K562 (cell line): ENCODE results near the gene HIVEP3. TPM values are rescaled to one million over a fixed set of nuclear protein-coding genes. Genes with fewer than 3 reads are reported as not detected.

Experiments
- ATAC-seq: fragments of 200-7000 bp; cut with Tn5 transposase; 3 replicates; pipeline ENCODE4 v1.9.1; 2020; ENCODE audit warnings: moderate library complexity
- BruUV-seq: library from RNA; stranded (reverse); fragments of 400-500 nt; replicated peaks from 2 replicates; lab custom pipeline; 2021; lab: Mats Ljungman, UMichigan
- CTCF ChIA-PET: fragments of 300-600 bp; formaldehyde crosslinking; extraction: SDS; loops from one replicate; lab custom pipeline; 2021; ENCODE audit warnings: low intra/inter-chr PET ratio; lab: Yijun Ruan, JAX
- POLR2A ChIA-PET: fragments of 300-600, 350-650 bp; sonication (Branson Sonifier 250); formaldehyde crosslinking; extraction: SDS; loops from one replicate; lab custom pipeline; 2021; ENCODE audit warnings: antibody characterized with exemption, inconsistent platforms; lab: Yijun Ruan, JAX
- DNase-seq, 4 experiments: peaks; one replicate each; pipeline versions ENCODE4 v3.0.0 to v3.0.0-alpha.2; 2011 to 2018; ENCODE audit warnings: low spot score in 3 of 4, mixed read lengths in 3 of 4; ENCODE audit errors: extremely low read depth in 1 of 4
- FAIRE-seq: peaks from 2 replicates; lab custom pipeline; 2011; peaks lifted over from hg19 to GRCh38; lab: Jason Lieb, UNC
- H2AFZ ChIP-seq: 2 replicates; pipeline ENCODE4 v1.6.0; 2011; ENCODE audit warnings: low read depth, low read length, control low read depth, inconsistent platforms
- H3K27ac ChIP-seq: fragments of 200-600 bp; 3 replicates; pipeline ENCODE4 v1.8.0; 2011; ENCODE audit warnings: low read depth, mild to moderate bottlenecking, control low read depth, inconsistent platforms, low read length, moderate library complexity, mixed read lengths; ENCODE audit errors: extremely low read depth
- H3K27me3 ChIP-seq, 2 experiments: fragments of 300-600 bp in 1 of 2; 2 replicates in 1 of 2; 3 replicates in 1 of 2; pipeline versions ENCODE4 v1.6.0 to v1.8.0; 2011; ENCODE audit warnings: inconsistent platforms in 2 of 2, low read length in 2 of 2, mild to moderate bottlenecking in 1 of 2, mixed read lengths in 1 of 2, moderate library complexity in 1 of 2; ENCODE audit not compliant: control insufficient read depth in 2 of 2, insufficient read depth in 2 of 2
- H3K36me3 ChIP-seq: fragments of 300-600 bp; 3 replicates; pipeline ENCODE4 v1.8.0; 2011; ENCODE audit warnings: mild to moderate bottlenecking, low read length, inconsistent platforms; ENCODE audit not compliant: control insufficient read depth, insufficient read depth
- H3K4me1 ChIP-seq, 2 experiments: fragments of 200-600 bp in 1 of 2; replicated peaks in 1 of 2; 2 replicates in 1 of 2; 3 replicates in 1 of 2; pipeline versions ENCODE4 v1.5.1 to v1.8.0; 2011; ENCODE audit warnings: inconsistent platforms in 2 of 2, low read length in 2 of 2, mild to moderate bottlenecking in 1 of 2, mixed read lengths in 1 of 2, moderate library complexity in 1 of 2; ENCODE audit not compliant: control insufficient read depth in 2 of 2, insufficient read depth in 2 of 2
- H3K4me2 ChIP-seq: 2 replicates; pipeline ENCODE4 v1.6.1; 2011; ENCODE audit warnings: low read length, control low read depth, inconsistent platforms, mixed read lengths; ENCODE audit not compliant: insufficient read depth
- H3K4me3 ChIP-seq: fragments of 200-600 bp; sonication (generic), shearing (Covaris generic); 2 replicates; pipeline ENCODE4 v1.5.1; 2016; ENCODE audit warnings: control low read depth, inconsistent platforms
- H3K79me2 ChIP-seq: fragments of 200-600 bp; 3 replicates; pipeline ENCODE4 v1.8.0; 2011; ENCODE audit warnings: low read length, inconsistent platforms; ENCODE audit not compliant: control insufficient read depth, insufficient read depth
- H3K9ac ChIP-seq, 2 experiments: 2 replicates each; pipeline versions ENCODE4 v1.6.0 to v1.6.1; 2011; ENCODE audit warnings: low read depth in 2 of 2, low read length in 2 of 2, control low read depth in 1 of 2, inconsistent platforms in 1 of 2, mild to moderate bottlenecking in 1 of 2, mixed read lengths in 1 of 2; ENCODE audit not compliant: insufficient read depth in 1 of 2
- H3K9me1 ChIP-seq: one replicate; pipeline ENCODE4 v1.6.0; 2011; ENCODE audit warnings: inconsistent platforms, mild to moderate bottlenecking, low read length, moderate library complexity; ENCODE audit not compliant: control insufficient read depth, insufficient read depth
- H3K9me3 ChIP-seq: replicated peaks from 2 replicates; pipeline ENCODE4 v1.5.1; 2011; ENCODE audit warnings: low read depth, low read length, inconsistent platforms; ENCODE audit not compliant: control insufficient read depth, insufficient read depth
- H4K20me1 ChIP-seq: replicated peaks from 2 replicates; pipeline ENCODE4 v1.6.1; 2011; ENCODE audit warnings: low read length, inconsistent platforms, mixed read lengths; ENCODE audit not compliant: control insufficient read depth, insufficient read depth
- BACH1 ChIP-seq: fragments of 200-800 bp; sonication (Bioruptor generic); IDR thresholded peaks from 2 replicates; pipeline ENCODE4 v1.6.1; 2016; ENCODE audit warnings: missing genetic modification characterization, missing compliant biosample characterization
- RCOR1 ChIP-seq, 2 experiments: IDR thresholded peaks; 2 replicates each; pipeline ENCODE4 v1.6.1; 2012; ENCODE audit warnings: low read depth in 2 of 2, low read length in 2 of 2, borderline replicate concordance in 1 of 2, improper control_type of control experiment in 1 of 2
- ZFP30 ChIP-seq: fragments of 250-450 bp; sonication (Bioruptor Pico); IDR thresholded peaks from 2 replicates; pipeline ENCODE4 v1.8.0; 2022; ENCODE audit warnings: moderate library complexity, mild to moderate bottlenecking, inconsistent platforms, borderline replicate concordance
- WGBS: fragments of 100-300 bp; shearing (Covaris generic); methylation state at CpG from one replicate; pipeline ENCODE4 v1.1.6; 2016; ENCODE audit warnings: low coverage, mixed read lengths; ENCODE audit not compliant: insufficient coverage; ENCODE audit errors: missing lambda C conversion rate; 5-methylcytosine and 5-hydroxymethylcytosine counted together
- in situ Hi-C: fragments of 300-500 bp; cut with MboI; formaldehyde crosslinking; loops from 4 replicates; pipeline ENCODE4 v1.15.0; 2018; ENCODE audit warnings: inconsistent platforms, mixed read lengths
- intact Hi-C: fragments of 100-400 bp; cut with micrococcal nuclease; formaldehyde crosslinking; loops from 2 replicates; pipeline ENCODE4 v1.14.2; 2022
- polyA plus RNA-seq, 8 experiments: library from polyadenylated mRNA; depleted of rRNA in 4 of 8; stranded (reverse) in 5 of 8; unstranded in 3 of 8; fragments of >200 nt; fragmentation: Nextera tagmentation in 2 of 8; fragmentation: Illumina TruSeq in 1 of 8; extraction: Ambion mirVana in 2 of 8; extraction: Trizol in 1 of 8; gene quantifications; 2 replicates each; pipeline versions ENCODE4 v1.2.1 to v1.2.3, GENCODE V29; 2011 to 2014; ENCODE audit warnings: inconsistent platforms in 1 of 8, missing spikeins in 1 of 8
- total RNA-seq, 7 experiments: library from RNA; depleted of rRNA in 6 of 7; stranded (reverse); fragments of >200 nt in 6 of 7; fragmentation: Illumina TruSeq in 2 of 7; extraction: Trizol in 2 of 7; gene quantifications; 2 replicates each; pipeline versions ENCODE4 v1.2.1 to v1.2.3, GENCODE V29; 2011 to 2021; ENCODE audit warnings: low replicate concordance in 1 of 7
- TF ChIP-seq, protein P1 (sequence below): fragments of 450-650 bp; IDR thresholded peaks from 2 replicates; pipeline ENCODE4 v1.6.1; 2018; ENCODE audit not compliant: partially characterized antibody

Gene HIVEP3
- total and polyA plus RNA-seq, 9 of the 15 experiments (the other 6 are each of a cell fraction or from before 2014, with no cell fraction given) = 0.09 to 0.58 (median 0.34) TPM; not detected in 1

DNA sequence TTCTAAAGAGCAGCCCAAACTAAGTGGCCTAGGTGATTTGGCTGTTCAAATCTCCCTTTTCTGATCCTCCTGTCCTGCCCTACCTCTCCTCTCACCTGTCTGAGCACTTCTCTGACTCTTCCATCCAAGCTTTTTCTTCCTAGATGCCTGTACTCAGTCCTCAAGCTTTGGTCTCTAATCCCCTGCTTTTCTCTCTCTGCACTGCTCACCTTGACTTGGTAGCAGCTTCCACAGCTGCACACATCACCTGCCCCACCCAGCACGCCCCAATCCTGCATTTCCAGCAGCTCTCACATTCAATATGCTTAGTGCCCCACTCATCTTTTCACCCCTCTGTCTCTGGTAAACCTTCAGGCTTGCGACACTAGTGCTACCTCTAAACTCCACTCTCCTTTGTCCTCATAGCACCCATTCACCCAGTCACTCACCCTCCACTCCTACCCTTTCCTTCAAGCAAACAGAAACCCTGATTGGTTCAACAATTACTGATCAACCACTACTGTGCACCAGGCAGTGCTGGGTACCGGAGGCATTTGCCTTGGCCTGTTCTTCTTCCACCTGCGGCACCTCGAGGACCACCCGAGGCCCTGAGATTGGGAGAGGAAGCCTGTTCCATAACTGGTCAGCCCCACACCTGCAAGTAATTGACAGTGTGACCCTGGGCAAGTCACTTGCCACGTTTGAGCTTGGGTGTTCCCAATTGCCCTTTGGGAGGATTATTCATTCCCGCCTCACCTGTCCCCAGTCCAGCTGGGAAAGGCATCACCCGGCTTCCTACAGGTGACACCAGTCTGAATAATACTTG, 298.2 kb downstream of the HIVEP3 start:
- no peaks in the 10 kb centered on the region for H3K9me1 ChIP-seq
- DNase-seq (no peak), ATAC-seq (no peak)
- peaks cover 7% of the 10 kb centered on the region; the same call in 1 of the 2 replicates for H4K20me1 ChIP-seq
- intact Hi-C loops = no loop called here
- POLR2A ChIA-PET = interaction anchor here (1.3 kb wide), 1 partner anchor 10 kb away, joined by 3 read pairs; no protein-coding TSS in a partner anchor
- WGBS = under 1% methylated on average over 9 of the region's 9 CpGs
- no peak overlapping the region for H3K27ac ChIP-seq
- H3K4me2 ChIP-seq = no peak overlapping the region
- TF ChIP-seq RCOR1 (IDR thresholded peaks at IDR 0.05; ENCODE audit: borderline replicate concordance in 1 of 2, low read depth in 2 of 2, low read length in 2 of 2) = no peak
- no peak for TF ChIP-seq BACH1 (tag)
- TF ChIP-seq, protein P1, sequence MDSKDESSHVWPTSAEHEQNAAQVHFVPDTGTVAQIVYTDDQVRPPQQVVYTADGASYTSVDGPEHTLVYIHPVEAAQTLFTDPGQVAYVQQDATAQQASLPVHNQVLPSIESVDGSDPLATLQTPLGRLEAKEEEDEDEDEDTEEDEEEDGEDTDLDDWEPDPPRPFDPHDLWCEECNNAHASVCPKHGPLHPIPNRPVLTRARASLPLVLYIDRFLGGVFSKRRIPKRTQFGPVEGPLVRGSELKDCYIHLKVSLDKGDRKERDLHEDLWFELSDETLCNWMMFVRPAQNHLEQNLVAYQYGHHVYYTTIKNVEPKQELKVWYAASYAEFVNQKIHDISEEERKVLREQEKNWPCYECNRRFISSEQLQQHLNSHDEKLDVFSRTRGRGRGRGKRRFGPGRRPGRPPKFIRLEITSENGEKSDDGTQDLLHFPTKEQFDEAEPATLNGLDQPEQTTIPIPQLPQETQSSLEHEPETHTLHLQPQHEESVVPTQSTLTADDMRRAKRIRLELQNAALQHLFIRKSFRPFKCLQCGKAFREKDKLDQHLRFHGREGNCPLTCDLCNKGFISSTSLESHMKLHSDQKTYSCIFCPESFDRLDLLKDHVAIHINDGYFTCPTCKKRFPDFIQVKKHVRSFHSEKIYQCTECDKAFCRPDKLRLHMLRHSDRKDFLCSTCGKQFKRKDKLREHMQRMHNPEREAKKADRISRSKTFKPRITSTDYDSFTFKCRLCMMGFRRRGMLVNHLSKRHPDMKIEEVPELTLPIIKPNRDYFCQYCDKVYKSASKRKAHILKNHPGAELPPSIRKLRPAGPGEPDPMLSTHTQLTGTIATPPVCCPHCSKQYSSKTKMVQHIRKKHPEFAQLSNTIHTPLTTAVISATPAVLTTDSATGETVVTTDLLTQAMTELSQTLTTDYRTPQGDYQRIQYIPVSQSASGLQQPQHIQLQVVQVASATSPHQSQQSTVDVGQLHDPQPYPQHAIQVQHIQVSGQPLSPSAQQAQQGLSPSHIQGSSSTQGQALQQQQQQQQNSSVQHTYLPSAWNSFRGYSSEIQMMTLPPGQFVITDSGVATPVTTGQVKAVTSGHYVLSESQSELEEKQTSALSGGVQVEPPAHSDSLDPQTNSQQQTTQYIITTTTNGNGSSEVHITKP = peak; percentile 16
- no peak for TF ChIP-seq ZFP30 (CRISPR knock-in tag)
- TF ChIP-seq, all 486 proteins: peak for 1
- no peaks in the 10 kb centered on the region for H3K9me3 ChIP-seq
- no peaks in the 10 kb centered on the region for H3K36me3 ChIP-seq
- H3K4me3 ChIP-seq = no peak overlapping the region
- H2AFZ ChIP-seq = no peak overlapping the region
- BruUV-seq = no TSS peak
- no peaks in the 10 kb centered on the region for H3K79me2 ChIP-seq
- H3K27me3 ChIP-seq = peaks cover 7 to 41% of the 10 kb centered on the region in 2 experiments; a peak in 4 of 5 replicates
- in situ Hi-C loops = no loop called here
- H3K9ac ChIP-seq = no peak overlapping the region
- no peaks in the 10 kb centered on the region for H3K4me1 ChIP-seq
- CTCF ChIA-PET = no interaction called here
- FAIRE-seq = no peak
